GM19035 (cell line): ENCODE measurements around the gene JARID2.

Source experiments
- ATAC-seq: cut with Tn5 transposase; IDR thresholded peaks from one replicate; pipeline ENCODE4 v1.9.1; 2021; ENCODE audit not compliant: unreplicated experiment

Gene JARID2

GRCh38 chr6:15391500-15391899, 145.6 kb downstream of the JARID2 start:
- ATAC-seq, result no peak

DNA sequence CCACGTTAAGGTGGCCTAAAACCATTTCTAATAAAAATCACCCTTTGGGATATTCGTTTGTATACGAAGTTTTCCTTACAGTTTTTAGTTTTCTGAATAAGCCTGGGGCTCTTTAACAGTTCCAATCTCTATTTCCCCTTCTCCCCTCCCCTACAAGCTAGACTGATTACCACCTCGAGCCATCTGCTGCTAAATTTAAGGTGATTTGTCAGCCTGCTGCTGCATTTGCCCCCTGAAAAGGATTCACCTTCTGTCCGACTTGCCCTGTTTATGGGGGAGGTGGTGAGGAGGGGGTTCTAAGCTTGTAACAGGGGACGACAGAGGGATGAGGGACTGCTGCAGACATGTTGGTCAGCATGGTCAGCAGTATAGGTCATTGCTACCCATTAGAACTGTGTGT, 146.3 kb downstream of the JARID2 start:
- no peak for ATAC-seq

DNA sequence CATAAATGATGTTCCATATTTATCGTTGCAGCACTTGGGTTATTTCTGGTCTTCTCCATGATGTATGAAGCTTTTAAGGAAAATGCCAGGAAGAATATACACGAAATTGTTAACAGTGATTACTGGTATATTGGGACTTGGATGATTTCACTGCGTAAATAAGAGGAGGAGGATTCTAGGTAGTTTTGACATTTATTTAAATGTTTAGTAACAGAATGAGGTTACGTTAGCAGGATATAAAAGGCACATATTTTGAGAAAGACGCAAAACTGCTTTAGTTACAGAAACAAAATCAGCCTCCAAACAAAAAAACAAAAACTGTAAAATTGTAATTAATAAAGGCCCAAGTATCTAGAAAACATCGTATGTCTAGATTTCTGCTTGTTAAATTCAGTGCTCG, 147.7 kb downstream of the JARID2 start:
- ATAC-seq, result no peak

- no peak for ATAC-seq
These were observed 149.2 kb downstream of the JARID2 start for GRCh38 chr6:15395087-15395486.

DNA sequence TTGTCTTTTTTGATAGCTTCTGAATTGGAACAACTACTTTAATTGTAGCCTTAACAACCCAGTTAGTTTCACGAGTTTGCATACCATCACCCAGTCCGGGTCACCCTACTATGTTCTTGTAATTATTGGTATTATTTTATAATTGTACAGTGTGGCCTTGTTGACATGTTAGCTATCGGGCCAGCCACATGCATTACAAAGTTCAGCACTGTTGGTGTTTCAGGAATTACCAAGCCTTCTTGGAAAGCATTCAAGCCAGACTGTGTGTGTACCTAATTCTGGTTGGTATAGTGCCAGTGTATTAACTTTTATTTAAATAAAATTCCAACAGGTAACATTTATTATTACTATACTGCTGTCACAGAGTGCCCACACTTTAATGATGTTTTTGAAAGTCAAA, 150.9 kb downstream of the JARID2 start:
- no peak for ATAC-seq

DNA sequence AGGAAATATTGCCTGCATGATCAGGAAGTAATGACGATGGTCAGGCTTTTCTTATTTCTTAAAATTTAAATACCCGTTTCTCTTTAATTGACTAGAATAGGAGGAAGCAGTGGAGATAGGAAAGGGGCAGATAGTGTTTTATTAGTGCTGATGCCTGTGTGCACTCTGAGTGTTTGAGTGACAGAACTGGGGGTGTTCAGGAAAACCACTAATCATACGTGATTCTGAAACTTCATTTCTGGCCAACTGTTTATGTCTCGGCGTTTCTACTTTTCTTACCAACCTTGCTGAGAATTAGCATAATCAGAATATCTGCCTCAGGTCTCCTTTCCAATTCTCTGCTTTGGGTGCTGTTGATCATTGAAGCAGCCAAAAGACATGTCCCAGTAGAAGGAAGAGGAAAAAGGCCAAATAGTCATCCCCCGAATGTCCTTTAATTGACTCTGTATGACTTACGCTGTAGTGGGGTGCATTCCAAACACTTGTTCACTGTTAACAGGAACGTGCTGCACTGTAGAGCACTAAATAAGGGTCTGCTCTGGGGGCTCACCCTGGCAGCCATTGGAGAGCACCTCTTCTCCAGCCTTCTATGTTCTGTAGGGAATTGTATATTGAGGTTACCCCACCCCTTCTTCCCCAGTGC, 152.9 kb downstream of the JARID2 start:
- ATAC-seq, result peak; percentile 82

- no peak for ATAC-seq
These were observed 154.0 kb downstream of the JARID2 start for GRCh38 chr6:15399641-15400470.

DNA sequence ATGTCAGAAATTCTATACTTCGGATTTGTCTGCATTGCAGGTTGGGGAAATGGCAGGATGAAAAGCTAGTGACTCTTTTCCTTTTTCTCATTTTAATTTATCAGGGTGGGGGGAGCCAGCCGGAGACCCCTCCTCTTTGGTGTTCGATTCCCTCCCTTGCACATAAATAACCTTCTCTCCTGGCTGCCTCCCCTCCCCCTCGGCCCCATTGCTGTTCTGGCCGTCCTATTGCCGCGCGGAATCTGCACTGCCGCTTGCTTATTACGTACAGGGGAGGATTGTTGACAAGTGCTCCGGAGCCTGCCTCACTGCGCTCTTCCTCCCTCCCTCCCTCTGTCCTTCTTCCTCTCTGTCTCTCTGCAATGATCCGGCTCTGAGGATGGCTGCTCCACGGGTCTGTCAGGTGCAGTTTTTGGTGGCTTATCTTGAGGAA, 154.7 kb downstream of the JARID2 start:
- ATAC-seq, result no peak

DNA sequence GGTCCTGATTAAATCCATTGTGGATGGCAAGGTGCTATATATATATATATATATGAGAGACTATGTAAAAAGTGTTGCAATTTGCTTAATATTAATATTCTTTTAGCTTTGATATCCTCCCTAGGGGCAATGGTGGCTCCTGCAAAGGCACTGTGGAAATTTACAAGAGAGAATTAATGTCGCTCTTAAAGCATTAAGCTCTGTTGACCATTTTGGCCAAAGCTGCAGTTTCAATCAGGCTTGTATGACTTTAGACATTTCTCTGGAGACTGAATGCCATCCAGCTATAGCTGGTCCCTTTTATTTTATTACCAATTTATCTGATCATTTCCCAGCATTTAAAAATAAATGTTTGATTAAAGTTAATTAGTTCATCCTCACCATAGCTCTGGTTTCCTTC, 155.3 kb downstream of the JARID2 start:
- ATAC-seq, result no peak

DNA sequence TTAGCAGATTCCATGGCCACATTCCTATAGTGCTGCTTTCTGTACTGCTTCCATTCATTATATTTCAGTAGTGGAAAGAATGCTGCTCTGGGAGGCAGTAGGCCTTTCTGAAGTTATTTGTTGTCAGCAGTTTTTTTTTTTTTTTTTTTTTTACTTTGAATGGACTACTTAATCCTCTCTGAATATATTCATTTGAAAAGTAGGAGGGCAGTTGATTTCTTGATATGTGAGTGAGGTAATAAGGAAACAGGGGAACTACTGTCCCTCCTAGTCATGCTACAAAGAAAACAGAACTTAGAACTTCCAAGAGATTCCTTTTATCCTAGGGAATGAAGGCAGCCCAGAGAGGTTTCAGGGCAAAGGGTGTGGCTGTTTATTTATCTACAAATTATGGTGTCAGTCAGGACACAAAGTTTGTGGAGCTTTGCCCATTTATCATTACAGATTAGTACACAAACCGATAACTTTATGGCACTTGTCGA, 155.9 kb downstream of the JARID2 start:
- no peak for ATAC-seq

- ATAC-seq, result no peak
These were observed 156.7 kb downstream of the JARID2 start for GRCh38 chr6:15402406-15403045.

DNA sequence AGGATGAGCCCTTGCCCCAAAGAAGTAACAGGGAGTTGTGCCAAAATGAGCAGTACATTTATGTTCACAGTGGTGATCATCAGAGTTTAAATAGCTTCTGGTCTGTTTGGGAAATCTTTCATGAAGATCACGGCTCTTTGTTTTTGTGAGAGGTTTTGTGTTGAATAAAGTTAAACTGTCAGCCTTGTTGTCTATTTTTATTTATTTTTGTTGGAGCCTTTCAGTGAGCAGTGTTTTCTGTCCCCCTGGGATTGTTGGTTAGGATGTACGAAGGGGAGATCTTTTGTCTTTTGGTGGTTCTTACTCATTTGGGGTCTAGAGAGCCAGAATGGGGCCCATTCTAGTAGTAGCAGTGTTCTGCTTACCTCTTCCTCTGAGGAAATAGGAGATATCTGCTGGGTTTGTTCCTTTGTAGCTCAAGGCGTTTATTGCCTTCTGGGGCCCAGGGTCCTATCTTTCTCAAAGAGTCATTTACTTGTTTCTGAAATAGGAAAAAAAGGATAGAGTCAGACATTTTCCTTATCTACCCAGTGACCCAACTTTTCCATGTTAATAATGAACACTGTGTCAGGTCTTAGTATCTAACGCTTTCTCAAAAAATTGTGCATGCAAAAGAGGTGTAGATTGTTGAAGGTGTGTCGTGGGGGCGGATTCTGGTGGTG, 157.4 kb downstream of the JARID2 start:
- ATAC-seq, result no peak

GRCh38 chr6:15404685-15404980, 158.8 kb downstream of the JARID2 start:
- no peak for ATAC-seq

GRCh38 chr6:15405129-15406068, 159.5 kb downstream of the JARID2 start:
- ATAC-seq, result no peak

DNA sequence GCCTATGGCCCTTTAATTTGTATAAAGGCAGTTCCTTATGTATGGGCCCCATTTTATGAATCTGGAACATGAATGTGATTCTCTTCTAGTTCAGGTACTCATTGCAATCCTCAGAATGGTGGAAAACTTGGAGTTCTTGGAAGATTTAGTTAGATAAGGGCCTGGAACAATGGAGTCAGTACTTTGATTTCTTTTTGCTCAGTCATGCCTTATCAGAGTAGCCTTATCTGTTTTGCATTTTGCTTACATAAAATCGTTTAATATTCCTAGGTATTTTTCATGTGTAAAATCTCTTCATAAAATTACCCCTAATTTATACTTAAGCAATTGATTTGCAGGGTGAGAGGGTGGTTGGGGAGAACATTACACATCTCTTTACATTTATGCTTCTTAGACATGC, 160.6 kb downstream of the JARID2 start:
- ATAC-seq, result no peak

DNA sequence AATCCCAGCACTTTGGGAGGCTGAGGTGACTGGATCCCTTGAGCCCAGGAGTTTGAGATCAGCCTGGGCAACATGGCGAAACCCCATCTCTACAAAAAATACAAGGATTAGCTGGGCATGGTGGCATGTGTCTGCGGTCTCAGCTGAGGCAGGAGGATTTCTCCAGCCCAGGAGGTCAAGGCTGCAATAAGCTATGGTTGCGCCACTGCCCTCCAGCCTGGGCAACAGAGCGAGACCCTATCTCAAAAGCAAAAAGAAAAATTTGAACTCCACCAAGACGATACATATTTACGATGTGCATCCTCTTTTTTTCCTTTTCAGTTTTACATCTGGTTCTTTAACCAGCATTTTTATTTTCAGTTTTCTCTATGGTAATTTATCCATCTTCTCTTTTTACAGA, 162.1 kb downstream of the JARID2 start:
- no peak for ATAC-seq

DNA sequence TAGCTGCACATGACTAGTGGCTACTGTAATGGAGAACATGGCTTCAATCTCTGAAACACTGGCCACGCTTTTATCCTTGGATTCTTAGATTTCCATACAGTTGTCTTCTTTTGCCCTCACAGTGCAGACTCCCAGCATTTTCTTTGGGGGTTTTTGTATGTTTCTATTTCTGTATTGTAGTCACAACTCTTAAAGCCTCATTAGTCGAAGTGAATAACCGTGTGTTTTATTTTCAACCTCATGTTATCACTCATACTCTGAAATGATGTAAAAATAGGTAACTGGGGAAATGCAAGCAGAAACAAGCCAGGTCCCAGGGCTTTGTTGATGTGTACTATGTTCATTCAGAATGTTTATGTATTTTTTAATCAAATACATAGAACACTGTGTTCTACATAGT, 162.9 kb downstream of the JARID2 start:
- no peak for ATAC-seq

DNA sequence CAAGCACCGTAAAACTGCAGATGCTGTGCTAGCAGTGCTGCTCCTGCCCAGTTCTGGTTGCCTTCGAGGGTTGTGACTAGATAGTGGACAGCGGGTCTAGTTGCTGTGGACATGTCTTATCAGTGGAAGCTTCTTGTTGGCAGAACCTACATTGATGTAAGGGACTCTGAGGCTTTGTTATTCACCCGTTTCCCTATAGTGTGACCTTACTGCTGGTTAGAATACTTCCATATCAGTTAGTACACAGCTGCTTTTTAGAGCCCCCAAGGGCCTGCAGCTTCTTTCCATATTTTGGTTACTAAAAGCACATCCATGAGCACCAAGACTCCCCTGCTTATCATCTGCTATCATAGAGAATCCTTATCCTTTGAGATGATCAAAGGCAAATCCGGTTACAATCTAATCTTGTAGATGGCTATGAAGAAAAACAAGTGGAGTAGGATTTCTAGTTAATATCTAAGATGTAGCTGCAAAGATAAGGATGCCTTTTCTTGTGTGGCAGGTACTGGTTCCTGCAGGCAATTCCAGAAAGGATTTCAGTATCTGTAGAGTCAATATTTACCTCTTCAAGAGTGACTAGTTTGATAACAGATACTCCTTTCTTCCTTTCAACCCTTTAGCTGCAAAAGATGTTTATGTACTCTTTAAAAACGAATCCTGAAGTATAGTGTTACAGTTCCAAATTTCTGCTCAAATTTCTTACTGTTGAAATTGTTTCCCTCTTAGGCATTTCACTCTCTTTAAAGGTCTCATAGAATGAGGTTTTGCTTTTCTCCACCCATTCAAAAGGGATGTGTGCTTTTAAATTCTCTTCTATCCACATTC, 163.6 kb downstream of the JARID2 start:
- no peak for ATAC-seq

GRCh38 chr6:15410126-15410391, 164.2 kb downstream of the JARID2 start:
- ATAC-seq, result no peak

DNA sequence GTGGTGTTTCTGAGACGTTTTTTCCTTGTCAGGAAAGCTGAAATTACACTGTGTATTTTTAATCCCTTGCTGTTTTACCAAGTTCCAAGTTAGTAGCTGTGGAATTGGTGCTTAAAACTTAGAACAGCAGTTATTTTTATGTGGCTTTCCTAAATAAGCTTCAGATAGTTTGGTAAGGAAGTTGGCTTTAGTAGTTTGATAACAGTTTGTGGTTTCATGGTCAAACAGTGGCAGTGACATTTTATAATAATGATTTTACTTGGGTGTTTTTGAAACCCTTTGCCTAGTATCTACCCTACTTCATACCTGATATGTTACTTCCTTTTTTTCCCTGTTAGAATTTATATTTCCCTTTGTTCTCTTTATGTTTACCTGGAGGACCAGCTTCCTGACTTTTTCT, 164.9 kb downstream of the JARID2 start:
- no peak for ATAC-seq
